Testis (tissue), 3 donors: ENCODE results near the gene CSMD2. TPM values are rescaled to one million over a fixed set of nuclear protein-coding genes. Genes with fewer than 3 reads are reported as not detected.
A peak's percentile ranks its signal among the peaks of the same experiment; 100 is the strongest.

Source experiments
- DNase-seq: peaks from one replicate; pipeline ENCODE4 v3.0.0-alpha.2; 2019
- H3K27ac ChIP-seq, 2 donors: fragments of 200-600 bp; sonication (generic); one replicate each; pipeline ENCODE4 v1.5.1; 2019
- H3K27me3 ChIP-seq: fragments of 200-600 bp; sonication (generic); one replicate; pipeline ENCODE4 v1.5.1; 2019
- H3K36me3 ChIP-seq: fragments of 200-600 bp; sonication (generic); one replicate; pipeline ENCODE4 v1.5.1; 2017; ENCODE audit warnings: low read depth; ENCODE audit errors: missing control alignments
- H3K4me1 ChIP-seq: fragments of 200-600 bp; sonication (generic); one replicate; pipeline ENCODE4 v1.5.1; 2019
- H3K4me3 ChIP-seq, 2 donors: fragments of 200-600 bp; sonication (generic); one replicate each; pipeline ENCODE4 v1.5.1; 2017 to 2019
- H3K9me3 ChIP-seq: fragments of 200-600 bp; sonication (generic); one replicate; pipeline ENCODE4 v1.5.1; 2017
- CTCF ChIP-seq, 3 experiments: fragments of 450-650 bp in 2 of 3; fragments of 200-600 bp in 1 of 3; sonication (generic) in 1 of 3; IDR thresholded peaks; one replicate each; pipeline ENCODE4 v1.5.1; 2016 to 2019; ENCODE audit warnings: antibody characterized with exemption in 3 of 3, mild to moderate bottlenecking in 2 of 3, moderate library complexity in 1 of 3
- POLR2A ChIP-seq: fragments of 450-650 bp; IDR thresholded peaks from one replicate; pipeline ENCODE4 v1.6.1; 2017; ENCODE audit warnings: antibody characterized with exemption, mild to moderate bottlenecking, moderate library complexity
- WGBS, 2 donors: methylation state at CpG; one replicate each; pipeline ENCODE4 v1.1.5; 2018; 5-methylcytosine and 5-hydroxymethylcytosine counted together
- intact Hi-C: fragments of 100-400 bp; cut with DNase I; formaldehyde crosslinking; loops from one replicate; pipeline ENCODE4 v1.15.1; 2023; ENCODE audit warnings: low total_unique reads
- polyA plus RNA-seq: library from polyadenylated mRNA; stranded (reverse); fragments of 350-450 nt; fragmentation: Illumina TruSeq; extraction: RNeasy Lipid Tissue Mini Kit (QIAGEN cat#74804); gene quantifications from one replicate; pipeline ENCODE4 v1.2.3, GENCODE V29; 2014; ENCODE audit warnings: low read depth, low replicate concordance; ENCODE audit not compliant: insufficient read depth
- total RNA-seq, 2 donors: library from RNA; depleted of rRNA; stranded (reverse); fragments of >200 nt; gene quantifications; one replicate each; pipeline ENCODE4 v1.2.3, GENCODE V29; 2016

The CSMD2 gene
- total and polyA plus RNA-seq, 3 donors from 2014 or later: 1.2 to 3.8 (median 2.7) TPM

GRCh38 chr1:33524586-33524985, 640.4 kb downstream of the CSMD2 start:
- H3K4me3 ChIP-seq: no peak overlapping the region
- TF ChIP-seq CTCF (IDR thresholded peaks at IDR 0.05) (no peak), POLR2A (no peak)
- DNase-seq: no peak
- H3K27me3 ChIP-seq: no peaks in the 10 kb centered on the region
- H3K4me1 ChIP-seq: no peaks in the 10 kb centered on the region
- no peak overlapping the region for H3K27ac ChIP-seq
- WGBS, 2 donors: 94% methylated on average over 3 of the region's 3 CpGs; no CpG with 5 or more reads in 1 of the 2 donors
- intact Hi-C loops: no loop called here
- H3K9me3 ChIP-seq: no peaks in the 10 kb centered on the region
- no peaks in the 10 kb centered on the region for H3K36me3 ChIP-seq

GRCh38 chr1:33519240-33519884, 645.7 kb downstream of the CSMD2 start:
- Histone ChIP-seq H3K36me3 (no peaks in the 10 kb centered on the region), H3K4me3 (no peak overlapping the region), H3K4me1 (peaks cover 15% of the 10 kb centered on the region), H3K27ac (no peak overlapping the region), H3K27me3 (no peaks in the 10 kb centered on the region), H3K9me3 (no peaks in the 10 kb centered on the region)
- TF ChIP-seq POLR2A: no peak
- TF ChIP-seq CTCF (IDR thresholded peaks at IDR 0.05): no peak
- intact Hi-C loops: no loop called here
- DNase-seq: no peak
- 93 to 97% methylated on average over 18 to 27 of the region's 27 CpGs for WGBS, 2 donors

GRCh38 chr1:33517596-33518250, 647.3 kb downstream of the CSMD2 start:
- peaks cover 15% of the 10 kb centered on the region for H3K4me1 ChIP-seq
- H3K36me3 ChIP-seq: no peaks in the 10 kb centered on the region
- no peaks in the 10 kb centered on the region for H3K27me3 ChIP-seq
- peak; percentile 65 for DNase-seq
- no peaks in the 10 kb centered on the region for H3K9me3 ChIP-seq
- H3K4me3 ChIP-seq: no peak overlapping the region
- H3K27ac ChIP-seq: no peak overlapping the region
- WGBS, 2 donors: 65 to 74% methylated on average over 8 to 12 of the region's 12 CpGs
- TF ChIP-seq CTCF (IDR thresholded peaks at IDR 0.05) (no peak), POLR2A (no peak)
- intact Hi-C loops: no loop called here

GRCh38 chr1:33516891-33517567, 648.0 kb downstream of the CSMD2 start:
- no peaks in the 10 kb centered on the region for H3K36me3 ChIP-seq
- intact Hi-C loops: no loop called here
- 75 to 76% methylated on average over 8 of the region's 8 CpGs for WGBS, 2 donors
- TF ChIP-seq POLR2A (no peak), CTCF (IDR thresholded peaks at IDR 0.05) (no peak)
- H3K27ac ChIP-seq: no peak overlapping the region
- H3K4me1 ChIP-seq: peaks cover 15% of the 10 kb centered on the region
- H3K27me3 ChIP-seq: no peaks in the 10 kb centered on the region
- no peaks in the 10 kb centered on the region for H3K9me3 ChIP-seq
- DNase-seq: no peak
- H3K4me3 ChIP-seq: no peak overlapping the region
